CD14-positive monocyte (primary cell): ENCODE measurements around the gene NPEPL1. TPM values are rescaled to one million over a fixed set of nuclear protein-coding genes. Genes with fewer than 3 reads are reported as not detected.
A peak's percentile ranks its signal among the peaks of the same experiment; 100 is the strongest.
"Not testable (repeated sequence)": the region's sequence is repeated elsewhere in the genome, so short reads cannot be mapped to it uniquely, and the experiment has no call there.

Source experiments
- DNase-seq, 3 donors: peaks; one replicate each; pipeline ENCODE4 v3.0.0-alpha.2; 2011 to 2022
- H2AFZ ChIP-seq: 2 replicates; pipeline ENCODE4 v1.6.0; 2012; ENCODE audit warnings: mild to moderate bottlenecking, low read depth, low read length, inconsistent platforms; ENCODE audit not compliant: insufficient read depth, poor library complexity, severe bottlenecking
- H3K27ac ChIP-seq, 2 donors: 1 replicate in 1 of 2; 2 replicates in 1 of 2; pipeline ENCODE4 v1.5.1; 2012 to 2013; ENCODE audit warnings: low read length in 2 of 2, control low read depth in 1 of 2, inconsistent platforms in 1 of 2, low read depth in 1 of 2, mild to moderate bottlenecking in 1 of 2
- H3K27me3 ChIP-seq, 2 donors: one replicate each; pipeline versions ENCODE4 v1.6.0 to v1.6.1; 2011 to 2013; ENCODE audit warnings: low read length in 2 of 2; ENCODE audit not compliant: control insufficient read depth in 2 of 2, insufficient read depth in 2 of 2
- H3K36me3 ChIP-seq, 2 donors: replicated peaks in 1 of 2; 1 replicate in 1 of 2; 2 replicates in 1 of 2; pipeline versions ENCODE4 v1.5.1 to v1.6.1; 2012 to 2013; ENCODE audit warnings: low read length in 2 of 2, control low read depth in 1 of 2, inconsistent platforms in 1 of 2, mild to moderate bottlenecking in 1 of 2; ENCODE audit not compliant: insufficient read depth in 2 of 2, control insufficient read depth in 1 of 2
- H3K4me1 ChIP-seq, 2 donors: 1 replicate in 1 of 2; 2 replicates in 1 of 2; pipeline versions ENCODE4 v1.5.1 to v1.6.1; 2012 to 2013; ENCODE audit warnings: low read length in 2 of 2, control low read depth in 1 of 2, inconsistent platforms in 1 of 2, mild to moderate bottlenecking in 1 of 2, moderate library complexity in 1 of 2; ENCODE audit not compliant: insufficient read depth in 2 of 2, control insufficient read depth in 1 of 2
- H3K4me2 ChIP-seq: replicated peaks from 2 replicates; pipeline ENCODE3; 2012; ENCODE audit warnings: low read length, moderate library complexity, mild to moderate bottlenecking; ENCODE audit not compliant: poor library complexity, severe bottlenecking; ENCODE audit errors: extremely low read depth
- H3K4me3 ChIP-seq, 3 experiments: fragments of 200-600 bp in 1 of 3; sonication (generic) in 1 of 3; replicated peaks in 1 of 3; 1 replicate in 2 of 3; 2 replicates in 1 of 3; pipeline ENCODE4 v1.5.1; 2011 to 2013; ENCODE audit warnings: low read length in 3 of 3, mild to moderate bottlenecking in 3 of 3, control low read depth in 2 of 3, low read depth in 2 of 3, inconsistent platforms in 1 of 3, moderate library complexity in 1 of 3
- H3K79me2 ChIP-seq: 2 replicates; pipeline ENCODE4 v1.6.0; 2012; ENCODE audit warnings: mild to moderate bottlenecking, control low read depth, inconsistent platforms, low read length, moderate library complexity; ENCODE audit not compliant: insufficient read depth
- H3K9ac ChIP-seq: 2 replicates; pipeline ENCODE4 v1.6.0; 2017; ENCODE audit warnings: low read length, mild to moderate bottlenecking; ENCODE audit not compliant: insufficient read depth, poor library complexity, severe bottlenecking
- H3K9me3 ChIP-seq, 2 donors: replicated peaks in 1 of 2; 1 replicate in 1 of 2; 2 replicates in 1 of 2; pipeline versions ENCODE4 v1.5.1 to v1.6.1; 2012 to 2013; ENCODE audit warnings: low read length in 2 of 2, control low read depth in 1 of 2; ENCODE audit not compliant: control insufficient read depth in 1 of 2, insufficient read depth in 1 of 2
- H4K20me1 ChIP-seq: 2 replicates; pipeline ENCODE4 v1.6.0; 2012; ENCODE audit warnings: mild to moderate bottlenecking, low read length, control low read depth, moderate library complexity; ENCODE audit not compliant: insufficient read depth
- H3K27ac Mint-ChIP-seq, 7 donors: one replicate each; pipeline ENCODE4 v1.8.0; 2020; ENCODE audit warnings: mild to moderate bottlenecking in 7 of 7, mixed read lengths in 7 of 7, moderate library complexity in 6 of 7, inconsistent platforms in 2 of 7
- H3K27me3 Mint-ChIP-seq, 3 donors: one replicate each; pipeline ENCODE4 v1.8.0; 2021 to 2022; ENCODE audit warnings: low read depth in 3 of 3, mild to moderate bottlenecking in 3 of 3, mixed read lengths in 3 of 3, moderate library complexity in 3 of 3, inconsistent platforms in 1 of 3
- H3K36me3 Mint-ChIP-seq, 2 donors: one replicate each; pipeline ENCODE4 v1.8.0; 2020; ENCODE audit warnings: mixed read lengths in 2 of 2, inconsistent platforms in 1 of 2, mild to moderate bottlenecking in 1 of 2
- H3K4me1 Mint-ChIP-seq: one replicate; pipeline ENCODE4 v1.8.0; 2020; ENCODE audit warnings: mild to moderate bottlenecking, mixed read lengths
- H3K4me3 Mint-ChIP-seq, 2 donors: one replicate each; pipeline ENCODE4 v1.8.0; 2020; ENCODE audit warnings: mild to moderate bottlenecking in 2 of 2, mixed read lengths in 2 of 2, moderate library complexity in 1 of 2
- H3K9me3 Mint-ChIP-seq, 7 donors: one replicate each; pipeline ENCODE4 v1.8.0; 2020 to 2022; ENCODE audit warnings: mixed read lengths in 7 of 7, mild to moderate bottlenecking in 6 of 7, moderate library complexity in 6 of 7, inconsistent platforms in 2 of 7
- CTCF ChIP-seq: fragments of 200-600 bp; IDR thresholded peaks from one replicate; pipeline ENCODE4 v1.8.0; 2022; ENCODE audit warnings: antibody characterized with exemption, mild to moderate bottlenecking
- WGBS: methylation state at CpG from one replicate; pipeline ENCODE4 v1.1.5; 2013; ENCODE audit warnings: missing lambda C conversion rate; ENCODE audit not compliant: insufficient coverage; 5-methylcytosine and 5-hydroxymethylcytosine counted together
- intact Hi-C, 2 donors: fragments of 100-400 bp; cut with micrococcal nuclease; formaldehyde crosslinking; loops; one replicate each; pipeline versions ENCODE4 v1.15.0 to v1.15.1; 2023
- polyA minus RNA-seq: library from RNA; depleted of rRNA, polyadenylated mRNA; stranded (reverse); fragments of >200 nt; gene quantifications from 2 replicates; pipeline ENCODE4 v1.2.3, GENCODE V29; 2012
- polyA plus RNA-seq, 3 donors: library from polyadenylated mRNA; depleted of rRNA in 1 of 3; unstranded in 2 of 3; stranded (reverse) in 1 of 3; fragments of 300-500 nt in 2 of 3; fragments of >200 nt in 1 of 3; fragmentation: Illumina TruSeq in 2 of 3; gene quantifications; 1 replicate in 2 of 3; 2 replicates in 1 of 3; pipeline ENCODE4 v1.2.3, GENCODE V29; 2012 to 2021
- total RNA-seq, 12 experiments: library from RNA in 1 of 12; stranded (reverse) in 1 of 12; fragments of 120-200 nt in 1 of 12; gene quantifications; one replicate each; pipeline ENCODE4 v1.2.4 and lab custom pipeline; 2013 to 2026; ENCODE audit warnings: mixed read lengths in 6 of 12, inconsistent platforms in 1 of 12

The NPEPL1 gene
- 41.8 TPM for total RNA-seq (2013)
- polyA plus RNA-seq (100 to 1,000 TPM in 1 of 3 donors, 10 to 100 TPM in 2; 37.6 to 109 (median 39.6) TPM), polyA minus RNA-seq (54.2 and 63.1 TPM in 2 replicates), total RNA-seq (lab: John Stamatoyannopoulos, UW) (1.5 to 13.5 (median 9.9) reads per million in 11 experiments)

- peak within 1 kb of the TSS; percentile 81 for H2AFZ ChIP-seq
These were observed at the start of gene NPEPL1 for GRCh38 chr20:58692579-58693225. Gene NPEPL1 (plus strand): TSS chr20:58692800. CDS start chr20:58692901, 101 bp downstream.

GRCh38 chr20:58642896-58643295 lies 49.7 kb upstream of the NPEPL1 start:
- intact Hi-C loops = loop anchor here (10.0 kb wide), 2 partner anchors 212 to 408 kb away; partner anchors contain the start of genes GNAS (in 1 of the 2) and GNAS-AS1 (in 1 of the 2)
- not testable (repeated sequence) for H3K36me3 Mint-ChIP-seq, H3K4me1 Mint-ChIP-seq, H3K27me3 ChIP-seq, H3K9me3 ChIP-seq, H3K36me3 ChIP-seq, H3K9me3 Mint-ChIP-seq, H4K20me1 ChIP-seq, H3K79me2 ChIP-seq, H3K4me2 ChIP-seq, H3K4me3 ChIP-seq, H3K27ac Mint-ChIP-seq, H2AFZ ChIP-seq, H3K27ac ChIP-seq, DNase-seq, H3K4me1 ChIP-seq, H3K4me3 Mint-ChIP-seq, H3K9ac ChIP-seq
- 94% methylated on average over 9 of the region's 9 CpGs for WGBS
- peaks cover 15 to 31% (median 20%) of the 10 kb centered on the region in 3 donors for H3K27me3 Mint-ChIP-seq

More at GRCh38 chr20:58692579-58693225, at the start of gene NPEPL1:
- no peak for TF ChIP-seq CTCF
- Mint-ChIP-seq H3K27ac (peak within 1 kb of the TSS; percentile 99), H3K4me1 (peaks cover 34% of the 10 kb centered on the region), H3K36me3 (peaks cover 7 to 8% of the 10 kb centered on the region in 2 donors), H3K9me3 (no peaks in the 10 kb centered on the region), H3K4me3 (peak within 1 kb of the TSS; percentile 80 to 84), H3K27me3 (peaks cover 0 to 4% (median 2%) of the 10 kb centered on the region in 3 donors)
- peak; percentile 55 to 78 (median 72) for DNase-seq
- peak within 1 kb of the TSS; percentile 94 for H3K9ac ChIP-seq
- H3K27ac ChIP-seq = peak within 1 kb of the TSS; percentile 99
- no peaks in the 10 kb centered on the region for H3K27me3 ChIP-seq
- no peaks in the 10 kb centered on the region for H4K20me1 ChIP-seq
- peak within 1 kb of the TSS; percentile 90 for H3K4me2 ChIP-seq
- peaks cover 19% of the 10 kb centered on the region for H3K79me2 ChIP-seq
- peaks cover 47 to 61% of the 10 kb centered on the region in 2 donors for H3K4me1 ChIP-seq
- H3K4me3 ChIP-seq = peak within 1 kb of the TSS; percentile 38 to 75 (median 53)
- no peaks in the 10 kb centered on the region for H3K9me3 ChIP-seq
- intact Hi-C loops = loop anchor here (2.0 to 5.0 kb wide), 2 partner anchors 40 to 455 kb away; no protein-coding TSS in a partner anchor
- 1% methylated on average over 93 of the region's 93 CpGs for WGBS
- H3K36me3 ChIP-seq = peaks cover 27 to 33% of the 10 kb centered on the region in 2 donors
